Measurements from ENCODE around the gene PRPSAP1.

PRPSAP1 gene

GRCh38 chr17:76281573-76282371 lies 71.9 kb downstream of the PRPSAP1 start:
- Histone ChIP-seq H3K4me3 (ENCODE audit: low read length in 2 of 2) (peak overlapping the region in 1 of 2 donors; percentile 52), H3K27ac (replicated peaks; ENCODE audit: low read length) (no peak overlapping the region), H3K36me3 (replicated peaks in 1 of 2; ENCODE audit: control insufficient read depth in 2 of 2, insufficient read depth in 2 of 2, low read length in 2 of 2) (peaks cover 4 to 7% of the 10 kb centered on the region in 2 donors), H3K23ac (ENCODE audit: low read depth, low read length, poor library complexity) (peak overlapping the region; percentile 44), H2AFZ (ENCODE audit: low read length) (no peak overlapping the region), H3K79me1 (ENCODE audit: low read depth, low read length) (peaks cover 5% of the 10 kb centered on the region), H3K14ac (ENCODE audit: low read length) (no peak overlapping the region), H3K27me3 (ENCODE audit: control insufficient read depth in 3 of 3, insufficient read depth in 3 of 3, low read depth in 1 of 3, low read length in 3 of 3) (no peaks in the 10 kb centered on the region), H3K18ac (ENCODE audit: low read length) (no peak overlapping the region), H3K4me2 (ENCODE audit: insufficient read depth, low read length, poor library complexity, severe bottlenecking) (no peak overlapping the region), H3K4ac (ENCODE audit: low read length) (no peak overlapping the region), H4K91ac (ENCODE audit: low read depth, low read length, poor library complexity) (no peak overlapping the region), H2BK12ac (ENCODE audit: low read length) (no peak overlapping the region), H2AK5ac (ENCODE audit: low read depth, low read length) (peak overlapping the region; percentile 63), H2BK120ac (ENCODE audit: low read depth, low read length) (no peak overlapping the region), H2BK15ac (ENCODE audit: low read length) (peak overlapping the region; percentile 67), H2BK5ac (ENCODE audit: low read length) (no peak overlapping the region), H3K9me3 (replicated peaks in 1 of 2; ENCODE audit: control insufficient read depth in 2 of 2, insufficient read depth in 1 of 2, low read depth in 1 of 2, low read length in 2 of 2) (peaks cover 0 to 3% of the 10 kb centered on the region in 2 donors), H3K9ac (ENCODE audit: low read depth, low read length, poor library complexity) (no peak overlapping the region), H3K4me1 (ENCODE audit: control insufficient read depth in 2 of 2, insufficient read depth in 1 of 2, low read depth in 1 of 2, low read length in 2 of 2) (peaks cover 0 to 6% of the 10 kb centered on the region in 2 donors), H4K8ac (ENCODE audit: low read depth, low read length) (no peak overlapping the region)
- WGBS, 2 donors (ENCODE audit: extremely low coverage in 2 of 2, insufficient read length in 2 of 2, insufficient replicate concordance in 1 of 2): no CpG with 5 or more reads among the region's 23 CpGs
- no peak for DNase-seq (ENCODE audit: low spot score)

GRCh38 chr17:76280650-76281049 lies 73.1 kb downstream of the PRPSAP1 start:
- Histone ChIP-seq H3K18ac (ENCODE audit: low read length) (no peak overlapping the region), H3K36me3 (replicated peaks in 1 of 2; ENCODE audit: control insufficient read depth in 2 of 2, insufficient read depth in 2 of 2, low read length in 2 of 2) (peaks cover 4 to 11% of the 10 kb centered on the region in 2 donors), H2BK120ac (ENCODE audit: low read depth, low read length) (no peak overlapping the region), H3K4me1 (ENCODE audit: control insufficient read depth in 2 of 2, insufficient read depth in 1 of 2, low read depth in 1 of 2, low read length in 2 of 2) (peaks cover 0 to 6% of the 10 kb centered on the region in 2 donors), H3K27ac (replicated peaks; ENCODE audit: low read length) (no peak overlapping the region), H3K27me3 (ENCODE audit: control insufficient read depth in 3 of 3, insufficient read depth in 3 of 3, low read depth in 1 of 3, low read length in 3 of 3) (no peaks in the 10 kb centered on the region), H2BK5ac (ENCODE audit: low read length) (peak overlapping the region; percentile 75), H3K4ac (ENCODE audit: low read length) (no peak overlapping the region), H2BK15ac (ENCODE audit: low read length) (peak overlapping the region; percentile 26), H3K4me2 (ENCODE audit: insufficient read depth, low read length, poor library complexity, severe bottlenecking) (no peak overlapping the region), H3K23ac (ENCODE audit: low read depth, low read length, poor library complexity) (no peak overlapping the region), H3K14ac (ENCODE audit: low read length) (no peak overlapping the region), H3K4me3 (ENCODE audit: low read length in 2 of 2) (peak overlapping the region in 1 of 2 donors; percentile 50), H3K9me3 (replicated peaks in 1 of 2; ENCODE audit: control insufficient read depth in 2 of 2, insufficient read depth in 1 of 2, low read depth in 1 of 2, low read length in 2 of 2) (peaks cover 0 to 3% of the 10 kb centered on the region in 2 donors), H3K9ac (ENCODE audit: low read depth, low read length, poor library complexity) (no peak overlapping the region), H3K79me1 (ENCODE audit: low read depth, low read length) (peaks cover 5% of the 10 kb centered on the region), H2AFZ (ENCODE audit: low read length) (no peak overlapping the region), H2AK5ac (ENCODE audit: low read depth, low read length) (peak overlapping the region; percentile 97), H4K91ac (ENCODE audit: low read depth, low read length, poor library complexity) (no peak overlapping the region), H4K8ac (ENCODE audit: low read depth, low read length) (no peak overlapping the region), H2BK12ac (ENCODE audit: low read length) (no peak overlapping the region)
- no peak for DNase-seq (ENCODE audit: low spot score)
- no CpG with 5 or more reads among the region's 15 CpGs for WGBS, 2 donors (ENCODE audit: extremely low coverage in 2 of 2, insufficient read length in 2 of 2, insufficient replicate concordance in 1 of 2)

- Histone ChIP-seq H3K36me3 (replicated peaks in 1 of 2; ENCODE audit: control insufficient read depth in 2 of 2, insufficient read depth in 2 of 2, low read length in 2 of 2) (peaks cover 4 to 11% of the 10 kb centered on the region in 2 donors), H3K14ac (ENCODE audit: low read length) (peak overlapping the region; percentile 38), H3K27ac (replicated peaks; ENCODE audit: low read length) (no peak overlapping the region), H3K23ac (ENCODE audit: low read depth, low read length, poor library complexity) (peak overlapping the region; percentile 55), H2BK12ac (ENCODE audit: low read length) (no peak overlapping the region), H2AK5ac (ENCODE audit: low read depth, low read length) (peak overlapping the region; percentile 97), H3K18ac (ENCODE audit: low read length) (peak overlapping the region; percentile 28), H2BK120ac (ENCODE audit: low read depth, low read length) (no peak overlapping the region), H3K4me3 (ENCODE audit: low read length in 2 of 2) (no peak overlapping the region), H3K27me3 (ENCODE audit: control insufficient read depth in 3 of 3, insufficient read depth in 3 of 3, low read depth in 1 of 3, low read length in 3 of 3) (no peaks in the 10 kb centered on the region), H3K79me1 (ENCODE audit: low read depth, low read length) (peaks cover 5% of the 10 kb centered on the region), H2AFZ (ENCODE audit: low read length) (no peak overlapping the region), H3K4me1 (ENCODE audit: control insufficient read depth in 2 of 2, insufficient read depth in 1 of 2, low read depth in 1 of 2, low read length in 2 of 2) (peaks cover 0 to 6% of the 10 kb centered on the region in 2 donors), H3K9me3 (replicated peaks in 1 of 2; ENCODE audit: control insufficient read depth in 2 of 2, insufficient read depth in 1 of 2, low read depth in 1 of 2, low read length in 2 of 2) (peaks cover 0 to 3% of the 10 kb centered on the region in 2 donors), H3K4ac (ENCODE audit: low read length) (no peak overlapping the region), H4K91ac (ENCODE audit: low read depth, low read length, poor library complexity) (no peak overlapping the region), H3K4me2 (ENCODE audit: insufficient read depth, low read length, poor library complexity, severe bottlenecking) (no peak overlapping the region), H4K8ac (ENCODE audit: low read depth, low read length) (no peak overlapping the region), H2BK15ac (ENCODE audit: low read length) (peak overlapping the region; percentile 5), H2BK5ac (ENCODE audit: low read length) (no peak overlapping the region), H3K9ac (ENCODE audit: low read depth, low read length, poor library complexity) (peak overlapping the region; percentile 60)
- no peak for DNase-seq (ENCODE audit: low spot score)
- no CpG with 5 or more reads among the region's 15 CpGs for WGBS, 2 donors (ENCODE audit: extremely low coverage in 2 of 2, insufficient read length in 2 of 2, insufficient replicate concordance in 1 of 2)
Measured at GRCh38 chr17:76279742-76280287, 73.9 kb downstream of the PRPSAP1 start.

Measured in neuronal stem cell (in vitro differentiated cells).